Duodenal mucosa (tissue), 2 donors: ENCODE results near the gene NFIC.
A peak's percentile ranks its signal among the peaks of the same experiment; 100 is the strongest.

Source experiments
- H3K27ac ChIP-seq: one replicate; pipeline ENCODE4 v1.7.0; 2013; ENCODE audit warnings: low read depth, low read length
- H3K27me3 ChIP-seq, 2 donors: one replicate each; pipeline ENCODE4 v1.7.0; 2013; ENCODE audit warnings: low read length in 2 of 2, control low read depth in 1 of 2; ENCODE audit not compliant: insufficient read depth in 2 of 2, control insufficient read depth in 1 of 2
- H3K36me3 ChIP-seq, 2 donors: one replicate each; pipeline ENCODE4 v1.7.0; 2013; ENCODE audit warnings: low read length in 2 of 2, control low read depth in 1 of 2; ENCODE audit not compliant: insufficient read depth in 2 of 2, control insufficient read depth in 1 of 2
- H3K4me1 ChIP-seq, 2 donors: one replicate each; pipeline ENCODE4 v1.7.0; 2013; ENCODE audit warnings: low read length in 2 of 2, control low read depth in 1 of 2; ENCODE audit not compliant: insufficient read depth in 2 of 2, control insufficient read depth in 1 of 2
- H3K4me3 ChIP-seq, 2 donors: one replicate each; pipeline ENCODE4 v1.7.0; 2013; ENCODE audit warnings: low read length in 2 of 2, low read depth in 1 of 2
- H3K9ac ChIP-seq, 2 donors: one replicate each; pipeline ENCODE4 v1.7.0; 2013; ENCODE audit warnings: low read length in 2 of 2, low read depth in 1 of 2
- H3K9me3 ChIP-seq, 2 donors: one replicate each; pipeline ENCODE4 v1.7.0; 2013; ENCODE audit warnings: low read length in 2 of 2, control low read depth in 1 of 2; ENCODE audit not compliant: control insufficient read depth in 1 of 2

The NFIC gene

DNA sequence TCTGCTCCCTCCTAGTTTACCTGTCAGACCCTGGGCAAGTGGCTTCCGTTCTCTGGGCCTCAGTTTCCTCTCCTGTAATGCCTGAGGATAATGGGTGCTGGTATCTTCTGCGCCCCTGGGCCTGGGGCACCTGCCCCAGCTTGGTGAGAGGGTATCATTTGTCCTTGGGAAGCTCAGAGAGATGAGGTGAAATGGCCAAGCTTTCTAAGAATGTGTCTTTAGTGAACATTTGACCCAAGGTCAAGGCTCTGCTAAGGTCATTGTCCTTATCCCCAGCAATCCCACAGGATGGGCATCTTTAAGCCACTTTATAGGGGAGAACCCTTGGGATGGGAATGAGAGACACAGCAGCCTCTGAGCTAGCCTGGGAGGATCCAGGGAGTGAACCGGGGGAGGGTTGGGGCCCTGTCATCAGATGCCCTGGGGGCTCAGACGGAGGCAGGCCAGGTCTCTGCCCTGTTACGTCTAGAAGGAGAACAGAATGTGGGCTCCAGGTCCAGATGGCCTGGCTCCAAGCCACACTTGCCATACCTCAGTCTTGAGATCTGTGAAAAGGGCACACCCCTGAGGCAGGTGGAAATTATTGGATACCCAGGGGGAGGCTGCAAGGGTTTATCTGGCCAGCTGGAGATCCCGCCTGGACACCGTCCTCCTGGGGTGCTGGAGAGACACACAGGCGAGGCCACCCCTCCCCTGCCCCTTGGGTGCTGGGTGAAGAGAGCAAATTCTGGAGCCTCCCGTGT lies 1.1 kb upstream of the NFIC start:
- Histone ChIP-seq H3K4me1 (peaks cover 27 to 46% of the 10 kb centered on the region in 2 donors), H3K4me3 (peak overlapping the region; percentile 67 to 68), H3K36me3 (no peaks in the 10 kb centered on the region), H3K27me3 (no peaks in the 10 kb centered on the region), H3K9ac (peak overlapping the region; percentile 43 to 57), H3K9me3 (no peaks in the 10 kb centered on the region), H3K27ac (peak overlapping the region; percentile 50)

DNA sequence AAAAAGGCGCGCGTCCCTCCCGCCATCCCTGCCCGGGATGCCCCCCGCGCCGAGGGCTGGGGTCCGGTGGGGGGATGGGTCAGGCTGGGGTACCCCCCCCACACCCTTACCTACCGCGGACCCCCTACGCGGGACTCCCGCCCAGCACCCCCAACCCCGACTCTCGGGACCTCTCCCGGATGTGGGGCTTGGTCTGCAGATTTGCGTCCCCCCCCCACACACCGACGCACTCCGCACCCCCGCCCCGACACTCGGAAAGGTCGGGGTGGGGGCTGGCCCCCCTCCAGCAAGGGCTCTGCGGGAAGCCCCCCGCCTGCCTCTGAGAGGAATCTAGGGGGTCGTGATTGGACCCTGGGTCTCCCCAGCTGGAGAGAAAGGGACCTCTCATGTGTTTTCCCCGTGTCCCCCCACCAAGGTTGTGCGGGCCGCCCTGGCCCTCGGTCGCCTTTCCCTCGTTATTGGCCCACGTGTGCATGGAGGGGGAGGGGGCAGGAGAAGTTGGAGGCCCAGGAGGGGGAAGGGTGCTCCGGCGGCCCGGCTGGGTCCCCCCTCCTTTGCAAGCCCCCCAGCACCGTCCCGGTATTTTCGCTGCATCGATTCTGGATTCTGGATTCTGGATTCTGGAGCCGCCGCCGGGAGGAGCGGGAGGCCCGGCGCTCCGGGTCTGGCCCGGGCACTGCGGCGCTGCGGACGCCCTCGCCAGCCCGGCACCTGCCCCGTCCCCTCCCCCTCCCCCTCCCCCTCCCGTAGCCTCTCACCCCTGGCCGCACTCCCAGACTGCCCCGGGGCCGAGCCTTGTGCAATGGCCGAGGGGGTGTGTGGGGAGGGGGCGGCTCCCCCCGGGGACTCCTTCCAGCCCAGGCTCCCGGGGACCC lies 607 bp downstream of the NFIC start:
- Histone ChIP-seq H3K4me3 (peak overlapping the region; percentile 63 to 79), H3K4me1 (peaks cover 20 to 36% of the 10 kb centered on the region in 2 donors), H3K9me3 (no peaks in the 10 kb centered on the region), H3K36me3 (no peaks in the 10 kb centered on the region), H3K27ac (peak overlapping the region; percentile 85), H3K9ac (peak overlapping the region; percentile 35 to 68), H3K27me3 (no peaks in the 10 kb centered on the region)

DNA sequence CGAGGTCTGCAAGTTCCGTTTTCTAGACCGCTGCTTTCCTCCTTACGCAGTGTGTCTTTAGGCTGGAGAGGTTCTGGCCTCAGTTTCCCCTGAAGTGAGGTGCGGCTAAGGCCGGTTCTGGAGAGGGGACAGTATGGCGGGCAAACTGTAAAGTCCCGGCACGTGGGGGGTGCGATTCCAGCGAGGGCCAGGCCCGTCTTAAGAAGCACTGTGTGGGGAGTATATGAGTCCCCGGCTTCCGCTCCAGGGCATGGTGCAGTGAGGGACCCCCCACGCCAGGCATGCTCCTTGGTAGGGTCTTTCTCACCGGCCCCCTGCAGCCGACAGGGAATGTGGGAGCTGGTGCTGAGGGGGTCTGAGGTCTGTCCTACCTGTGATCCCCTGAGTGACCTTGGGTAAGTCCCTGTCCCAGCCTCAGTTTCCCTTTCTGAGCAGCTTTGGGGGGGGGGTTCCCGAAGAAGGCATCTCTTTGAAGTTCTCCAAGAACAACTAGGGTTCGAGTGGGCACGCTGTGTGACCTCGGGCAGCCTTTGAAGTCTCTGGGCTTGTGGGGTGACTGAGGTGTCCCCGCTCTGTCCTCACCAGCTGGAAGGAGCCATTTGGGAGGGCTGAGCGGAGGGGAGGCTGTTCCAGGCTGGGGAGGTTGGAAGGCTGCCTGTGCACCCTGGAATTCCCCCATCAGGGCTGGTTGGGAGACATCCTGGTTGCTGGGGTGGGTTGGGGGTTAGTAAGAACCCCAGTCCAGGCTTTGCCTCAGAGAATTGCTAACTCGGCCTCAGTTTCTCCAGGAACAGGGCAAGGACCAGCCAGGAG lies 1.5 kb downstream of the NFIC start:
- peak overlapping the region; percentile 51 to 79 for H3K4me3 ChIP-seq
- no peaks in the 10 kb centered on the region for H3K9me3 ChIP-seq
- peaks cover 16 to 34% of the 10 kb centered on the region in 2 donors for H3K4me1 ChIP-seq
- no peaks in the 10 kb centered on the region for H3K27me3 ChIP-seq
- no peaks in the 10 kb centered on the region for H3K36me3 ChIP-seq
- H3K9ac ChIP-seq, result peak overlapping the region in 1 of 2 donors; percentile 32
- H3K27ac ChIP-seq, result peak overlapping the region; percentile 14

DNA sequence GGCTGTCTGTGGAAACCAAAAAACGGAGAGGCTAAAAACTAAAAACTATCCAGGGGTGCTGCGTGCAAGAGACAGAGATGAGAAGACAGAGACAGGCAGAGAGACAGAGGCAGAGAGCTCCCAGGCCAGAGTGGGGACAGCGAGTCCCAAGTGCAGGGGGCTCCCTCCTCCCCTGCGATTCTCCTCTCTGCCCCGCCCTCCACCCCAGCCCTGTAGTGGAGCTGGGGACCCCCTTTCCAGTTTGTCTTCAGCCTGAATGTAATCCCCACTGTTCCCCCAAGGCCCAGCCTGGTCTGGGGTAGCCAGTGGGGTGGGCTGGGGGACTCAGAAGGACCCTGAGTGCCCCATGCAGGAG lies 2.0 kb downstream of the NFIC start:
- peak overlapping the region in 1 of 2 donors; percentile 32 for H3K9ac ChIP-seq
- H3K4me3 ChIP-seq, result peak overlapping the region; percentile 51 to 79
- H3K4me1 ChIP-seq, result peaks cover 16 to 34% of the 10 kb centered on the region in 2 donors
- H3K9me3 ChIP-seq, result no peaks in the 10 kb centered on the region
- H3K27me3 ChIP-seq, result no peaks in the 10 kb centered on the region
- peak overlapping the region; percentile 33 for H3K27ac ChIP-seq
- H3K36me3 ChIP-seq, result no peaks in the 10 kb centered on the region

DNA sequence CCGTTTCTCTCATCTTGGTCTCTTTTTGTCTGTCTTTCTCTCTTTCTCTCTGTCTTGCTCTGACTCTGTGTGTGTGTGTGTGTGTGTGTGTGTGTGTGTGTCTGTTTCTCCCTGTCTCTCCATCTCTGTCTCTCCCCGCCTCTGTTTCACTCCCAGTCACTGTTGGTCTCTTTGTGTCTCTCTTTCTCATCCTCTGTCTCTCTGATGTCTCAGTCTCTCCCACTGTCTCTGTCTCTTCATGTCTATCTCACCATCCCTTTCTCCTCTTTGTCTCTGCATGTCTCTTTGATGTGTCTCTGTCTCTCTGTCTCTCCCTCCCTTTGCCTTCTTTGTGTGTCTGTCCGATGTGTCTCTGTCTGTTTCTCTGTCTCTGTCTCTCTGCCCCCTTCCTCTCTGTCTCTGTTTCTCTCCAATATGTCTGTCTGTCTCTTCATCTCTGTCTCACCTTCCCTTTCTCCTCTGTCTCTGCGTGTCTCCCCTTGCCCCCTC lies 2.5 kb downstream of the NFIC start:
- no peaks in the 10 kb centered on the region for H3K9me3 ChIP-seq
- peak overlapping the region; percentile 31 to 35 for H3K9ac ChIP-seq
- peaks cover 16 to 34% of the 10 kb centered on the region in 2 donors for H3K4me1 ChIP-seq

DNA sequence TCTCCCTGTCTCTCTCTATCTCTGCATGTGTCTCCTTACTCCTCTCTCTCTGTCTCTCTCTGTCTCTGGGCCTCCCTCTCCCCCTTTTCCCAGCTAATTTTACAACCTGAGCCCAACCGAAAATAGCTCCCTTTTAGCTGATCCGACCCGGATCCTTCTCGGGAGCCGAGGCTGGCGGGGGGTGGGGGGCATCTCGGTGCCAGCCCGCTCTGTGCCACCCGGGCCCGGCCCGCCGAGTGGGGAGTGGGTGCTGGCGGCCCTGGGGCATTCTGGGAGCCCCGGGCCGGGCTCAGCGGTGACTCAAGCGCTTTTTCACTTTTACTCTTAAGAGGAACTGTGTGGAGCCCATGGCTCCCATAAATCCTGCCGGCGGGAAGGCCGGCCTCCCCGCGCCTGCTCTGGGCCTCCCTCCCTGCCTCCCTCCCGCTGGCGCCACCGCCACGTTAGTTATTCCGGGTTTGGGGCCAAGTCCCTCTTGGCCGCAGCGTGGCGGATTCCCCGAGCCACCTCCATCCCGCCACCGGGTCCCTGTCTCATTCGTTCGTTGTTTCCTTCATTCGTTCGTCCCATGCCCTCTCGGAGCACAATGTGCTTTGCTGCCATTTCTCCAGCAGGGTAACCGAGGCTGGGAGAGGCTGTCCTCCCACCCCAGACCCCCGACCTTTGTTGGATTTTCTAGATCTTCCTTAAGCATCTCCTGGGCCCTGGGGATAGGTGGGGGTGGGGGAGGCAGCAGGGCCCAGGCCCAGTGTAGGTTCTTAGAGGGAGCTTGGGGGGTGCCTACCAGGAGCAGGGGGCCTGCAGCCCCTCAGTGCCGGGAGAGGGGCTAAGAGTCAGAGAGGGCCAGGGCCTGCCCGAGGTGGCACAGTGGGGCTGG lies 3.2 kb downstream of the NFIC start:
- Histone ChIP-seq H3K9ac (peak overlapping the region; percentile 31 to 35), H3K27me3 (no peaks in the 10 kb centered on the region), H3K4me1 (peaks cover 16 to 37% of the 10 kb centered on the region in 2 donors), H3K9me3 (no peaks in the 10 kb centered on the region), H3K36me3 (no peaks in the 10 kb centered on the region), H3K4me3 (peak overlapping the region; percentile 51 to 79), H3K27ac (peak overlapping the region; percentile 58)

More for the DNA sequence above, 2.5 kb downstream of the NFIC start:
- Histone ChIP-seq H3K36me3 (no peaks in the 10 kb centered on the region), H3K27me3 (no peaks in the 10 kb centered on the region), H3K4me3 (peak overlapping the region; percentile 51 to 79), H3K27ac (peak overlapping the region; percentile 58)

DNA sequence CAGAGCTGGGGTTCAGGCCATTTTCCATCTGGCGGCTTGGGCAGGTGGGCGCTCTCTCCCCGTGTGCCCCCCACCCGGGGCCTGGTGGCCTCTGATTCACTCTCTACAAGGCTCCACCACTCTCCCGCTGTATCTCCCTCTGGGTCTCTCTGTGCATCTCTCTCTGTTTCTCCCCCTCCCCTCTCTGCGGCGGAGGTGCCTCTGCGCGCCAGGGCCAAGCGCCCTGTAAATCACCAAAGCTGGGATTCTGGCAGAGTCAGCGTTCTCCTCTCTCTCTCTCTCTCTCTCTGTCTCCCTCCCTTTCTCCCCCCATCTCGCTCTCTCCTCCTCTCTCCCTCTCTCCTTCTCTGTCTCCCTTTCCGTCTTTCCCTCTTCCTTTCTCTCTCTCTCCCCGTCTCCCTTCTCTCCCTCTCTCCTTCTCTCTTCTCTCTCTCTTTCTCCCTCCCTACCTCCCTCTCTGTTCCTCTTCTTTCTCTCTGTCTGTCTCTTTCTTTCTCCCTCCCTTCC lies 3.9 kb downstream of the NFIC start:
- Histone ChIP-seq H3K27ac (peak overlapping the region; percentile 32), H3K36me3 (no peaks in the 10 kb centered on the region), H3K9ac (peak overlapping the region in 1 of 2 donors; percentile 31), H3K4me1 (peaks cover 13 to 33% of the 10 kb centered on the region in 2 donors), H3K9me3 (no peaks in the 10 kb centered on the region), H3K4me3 (no peak overlapping the region), H3K27me3 (no peaks in the 10 kb centered on the region)

GRCh38 chr19:3370728-3371591 lies 4.6 kb downstream of the NFIC start:
- H3K27ac ChIP-seq, result peak overlapping the region; percentile 32
- H3K27me3 ChIP-seq, result no peaks in the 10 kb centered on the region
- H3K4me1 ChIP-seq, result peaks cover 8 to 33% of the 10 kb centered on the region in 2 donors
- H3K36me3 ChIP-seq, result no peaks in the 10 kb centered on the region
- no peaks in the 10 kb centered on the region for H3K9me3 ChIP-seq
- no peak overlapping the region for H3K9ac ChIP-seq
- no peak overlapping the region for H3K4me3 ChIP-seq
